OCI-LY7 (cell line): Measurements from ENCODE around the gene PIGW.

Experiments used
- EZH2phosphoT487 ChIP-seq: fragments of 200-600 bp; sonication (generic); IDR thresholded peaks from 2 replicates; pipeline ENCODE4 v1.6.1; 2018; ENCODE audit warnings: low read depth, borderline replicate concordance, mild to moderate bottlenecking, mixed run types, antibody characterized with exemption, low read length, moderate library complexity, mixed read lengths
- TF ChIP-seq, protein P1 (sequence below): fragments of 200-600 bp; sonication (generic); conservative IDR thresholded peaks from 2 replicates; pipeline ENCODE4 v1.5.1; 2014; ENCODE audit warnings: mild to moderate bottlenecking, antibody characterized with exemption, low read length, moderate library complexity, mixed read lengths

DNA sequence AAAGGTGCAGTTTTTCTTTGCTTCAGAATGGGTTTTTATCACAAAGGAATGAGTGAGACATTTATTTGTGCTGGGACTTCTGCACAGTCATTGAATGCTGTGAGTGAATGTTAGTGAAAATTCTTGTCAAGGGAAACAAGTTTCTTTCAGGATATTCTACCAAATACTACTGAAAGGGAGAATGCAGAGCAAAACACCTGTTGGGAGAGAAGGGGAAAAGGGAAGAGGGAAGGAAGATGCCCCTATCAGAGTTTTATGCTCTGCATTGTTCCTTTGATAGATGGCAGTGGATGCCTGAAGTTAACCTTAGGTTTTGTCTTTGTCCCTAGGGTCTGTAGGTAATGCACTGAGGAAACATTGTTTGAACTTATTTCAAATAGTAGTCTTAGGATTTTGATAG lies 13.0 kb downstream of the PIGW start:
- TF ChIP-seq, protein P1, sequence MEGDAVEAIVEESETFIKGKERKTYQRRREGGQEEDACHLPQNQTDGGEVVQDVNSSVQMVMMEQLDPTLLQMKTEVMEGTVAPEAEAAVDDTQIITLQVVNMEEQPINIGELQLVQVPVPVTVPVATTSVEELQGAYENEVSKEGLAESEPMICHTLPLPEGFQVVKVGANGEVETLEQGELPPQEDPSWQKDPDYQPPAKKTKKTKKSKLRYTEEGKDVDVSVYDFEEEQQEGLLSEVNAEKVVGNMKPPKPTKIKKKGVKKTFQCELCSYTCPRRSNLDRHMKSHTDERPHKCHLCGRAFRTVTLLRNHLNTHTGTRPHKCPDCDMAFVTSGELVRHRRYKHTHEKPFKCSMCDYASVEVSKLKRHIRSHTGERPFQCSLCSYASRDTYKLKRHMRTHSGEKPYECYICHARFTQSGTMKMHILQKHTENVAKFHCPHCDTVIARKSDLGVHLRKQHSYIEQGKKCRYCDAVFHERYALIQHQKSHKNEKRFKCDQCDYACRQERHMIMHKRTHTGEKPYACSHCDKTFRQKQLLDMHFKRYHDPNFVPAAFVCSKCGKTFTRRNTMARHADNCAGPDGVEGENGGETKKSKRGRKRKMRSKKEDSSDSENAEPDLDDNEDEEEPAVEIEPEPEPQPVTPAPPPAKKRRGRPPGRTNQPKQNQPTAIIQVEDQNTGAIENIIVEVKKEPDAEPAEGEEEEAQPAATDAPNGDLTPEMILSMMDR = no peak
- TF ChIP-seq EZH2phosphoT487 = no peak
